Breast epithelium (tissue), 3 donors: ENCODE measurements around the gene SETD6.

ENCODE experiments used
- POLR2A ChIP-seq: fragments of 450-650 bp; IDR thresholded peaks from one replicate; pipeline ENCODE4 v1.6.1; 2016; ENCODE audit warnings: antibody characterized with exemption, mild to moderate bottlenecking, moderate library complexity
- POLR2AphosphoS5 ChIP-seq, 3 donors: sonication (generic); formaldehyde crosslinking; IDR thresholded peaks; one replicate each; pipeline ENCODE4 v1.6.1; 2017; ENCODE audit warnings: antibody characterized with exemption in 3 of 3
- TF ChIP-seq, protein P1 (sequence below), 3 donors: fragments of 450-650 bp; IDR thresholded peaks; one replicate each; pipeline ENCODE4 v1.5.1; 2016 to 2017; ENCODE audit warnings: antibody characterized with exemption in 3 of 3, mild to moderate bottlenecking in 3 of 3, moderate library complexity in 3 of 3

DNA sequence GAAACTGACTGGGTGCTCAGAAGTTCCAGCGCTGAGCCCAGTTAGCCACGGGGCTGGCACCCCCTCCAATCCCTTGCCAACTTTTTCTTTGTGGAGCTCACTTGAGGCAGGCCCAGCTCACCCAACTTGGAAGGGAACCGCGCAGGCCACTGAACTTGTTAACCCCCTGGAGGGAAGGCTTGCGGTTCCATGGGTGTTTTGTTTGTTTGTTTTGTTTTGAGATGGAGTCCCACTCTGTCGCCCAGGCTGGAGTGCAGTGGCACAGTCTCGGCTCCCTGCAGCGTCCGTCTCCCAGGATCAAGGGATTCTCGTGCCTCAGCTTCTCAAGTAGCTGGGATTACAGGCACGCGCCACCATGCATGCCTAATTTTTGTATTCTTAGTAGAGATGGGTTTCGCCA is 49.5 kb upstream of the SETD6 start:
- TF ChIP-seq, protein P1, sequence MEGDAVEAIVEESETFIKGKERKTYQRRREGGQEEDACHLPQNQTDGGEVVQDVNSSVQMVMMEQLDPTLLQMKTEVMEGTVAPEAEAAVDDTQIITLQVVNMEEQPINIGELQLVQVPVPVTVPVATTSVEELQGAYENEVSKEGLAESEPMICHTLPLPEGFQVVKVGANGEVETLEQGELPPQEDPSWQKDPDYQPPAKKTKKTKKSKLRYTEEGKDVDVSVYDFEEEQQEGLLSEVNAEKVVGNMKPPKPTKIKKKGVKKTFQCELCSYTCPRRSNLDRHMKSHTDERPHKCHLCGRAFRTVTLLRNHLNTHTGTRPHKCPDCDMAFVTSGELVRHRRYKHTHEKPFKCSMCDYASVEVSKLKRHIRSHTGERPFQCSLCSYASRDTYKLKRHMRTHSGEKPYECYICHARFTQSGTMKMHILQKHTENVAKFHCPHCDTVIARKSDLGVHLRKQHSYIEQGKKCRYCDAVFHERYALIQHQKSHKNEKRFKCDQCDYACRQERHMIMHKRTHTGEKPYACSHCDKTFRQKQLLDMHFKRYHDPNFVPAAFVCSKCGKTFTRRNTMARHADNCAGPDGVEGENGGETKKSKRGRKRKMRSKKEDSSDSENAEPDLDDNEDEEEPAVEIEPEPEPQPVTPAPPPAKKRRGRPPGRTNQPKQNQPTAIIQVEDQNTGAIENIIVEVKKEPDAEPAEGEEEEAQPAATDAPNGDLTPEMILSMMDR (IDR thresholded peaks at IDR 0.05) = no peak
- no peak for TF ChIP-seq POLR2AphosphoS5 (IDR thresholded peaks at IDR 0.05)
- no peak for TF ChIP-seq POLR2A
